ENCODE measurements around the gene TRIM46. TPM values are rescaled to one million over a fixed set of nuclear protein-coding genes. Genes with fewer than 3 reads are reported as not detected.
"Not testable (repeated sequence)": the region's sequence is repeated elsewhere in the genome, so short reads cannot be mapped to it uniquely, and the experiment has no call there.

Gene TRIM46
- total RNA-seq, 1 donor from 2014 or later, result 0.22 TPM

DNA sequence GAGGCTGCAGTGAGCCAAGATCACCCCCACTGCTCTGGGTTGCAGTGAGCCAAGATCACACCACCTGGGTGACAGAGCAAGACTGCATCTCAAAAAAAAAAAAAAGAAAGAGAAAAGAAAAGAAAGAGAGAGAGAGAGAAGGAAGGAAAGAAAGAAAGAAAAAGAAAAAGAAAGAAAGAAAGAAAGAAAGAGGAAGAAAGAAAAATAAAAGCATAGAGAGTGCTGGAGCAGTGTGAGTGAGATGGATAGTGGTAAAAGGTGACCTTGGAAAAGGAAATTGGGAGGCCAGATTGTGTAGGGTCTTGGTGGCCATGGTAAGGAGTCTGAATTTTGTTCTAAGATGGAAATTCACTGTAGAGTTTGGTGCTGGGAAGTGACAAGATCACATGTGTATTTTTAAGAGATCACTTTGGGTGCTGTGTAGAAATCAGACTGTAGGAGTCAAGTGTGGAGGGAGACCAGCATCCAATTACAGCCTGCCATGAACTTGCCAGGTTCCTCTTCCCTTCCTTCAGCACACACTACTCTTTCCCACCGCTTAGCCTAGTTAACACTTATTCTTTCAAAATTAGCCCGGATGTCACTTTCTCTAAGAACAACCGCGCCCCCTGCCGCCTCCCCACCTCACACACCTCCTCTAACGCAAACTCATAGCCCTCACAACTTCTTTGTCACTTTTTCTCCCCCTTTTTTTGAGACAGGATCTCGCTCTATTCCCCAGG lies 52.7 kb downstream of the TRIM46 start:
- DNase-seq (ENCODE audit: low spot score), result no peak

DNA sequence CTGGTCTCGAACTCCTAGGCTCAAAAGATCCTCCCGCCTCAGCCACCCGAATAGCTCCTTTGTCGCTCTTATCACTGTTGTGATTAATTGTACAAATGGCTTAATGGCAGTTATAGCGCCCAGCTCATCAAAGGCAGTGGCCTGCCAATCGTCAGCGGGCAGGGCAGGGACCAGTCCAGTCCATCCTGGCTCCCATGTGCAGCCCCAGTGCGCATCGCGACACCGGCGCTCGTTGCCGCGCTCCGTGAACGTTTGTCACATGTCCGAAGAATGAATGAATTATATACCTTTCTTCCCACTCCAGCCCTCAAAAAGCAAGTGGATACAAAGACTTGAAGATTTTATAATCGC lies 53.2 kb downstream of the TRIM46 start:
- DNase-seq (ENCODE audit: low spot score), result no peak

- DNase-seq (ENCODE audit: low spot score), result peak; percentile 98
Measured at GRCh38 chr1:155227261-155228095, 53.8 kb downstream of the TRIM46 start.

GRCh38 chr1:155228096-155228427 lies 54.4 kb downstream of the TRIM46 start:
- no peak for DNase-seq (ENCODE audit: low spot score)

DNA sequence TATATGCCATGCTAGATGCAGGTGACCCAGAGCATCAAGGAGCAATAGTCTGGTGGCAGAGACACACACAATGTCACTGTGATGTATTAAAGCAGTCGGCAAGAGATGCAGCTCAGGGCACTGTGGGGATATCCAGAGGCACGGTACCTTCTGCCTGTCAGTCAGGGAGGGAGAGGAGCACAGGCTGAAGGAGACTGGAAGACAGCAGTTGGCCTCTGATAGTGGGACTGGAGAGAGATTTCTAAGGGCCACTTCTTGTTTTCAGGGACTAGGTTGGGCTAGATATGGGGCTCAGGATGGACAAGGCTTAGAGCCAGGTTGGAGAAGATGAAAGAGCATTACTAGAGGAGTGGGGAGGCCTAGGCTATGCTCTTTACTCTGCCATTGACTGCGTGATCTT lies 57.7 kb downstream of the TRIM46 start:
- not testable (repeated sequence) for DNase-seq (ENCODE audit: low spot score)

DNA sequence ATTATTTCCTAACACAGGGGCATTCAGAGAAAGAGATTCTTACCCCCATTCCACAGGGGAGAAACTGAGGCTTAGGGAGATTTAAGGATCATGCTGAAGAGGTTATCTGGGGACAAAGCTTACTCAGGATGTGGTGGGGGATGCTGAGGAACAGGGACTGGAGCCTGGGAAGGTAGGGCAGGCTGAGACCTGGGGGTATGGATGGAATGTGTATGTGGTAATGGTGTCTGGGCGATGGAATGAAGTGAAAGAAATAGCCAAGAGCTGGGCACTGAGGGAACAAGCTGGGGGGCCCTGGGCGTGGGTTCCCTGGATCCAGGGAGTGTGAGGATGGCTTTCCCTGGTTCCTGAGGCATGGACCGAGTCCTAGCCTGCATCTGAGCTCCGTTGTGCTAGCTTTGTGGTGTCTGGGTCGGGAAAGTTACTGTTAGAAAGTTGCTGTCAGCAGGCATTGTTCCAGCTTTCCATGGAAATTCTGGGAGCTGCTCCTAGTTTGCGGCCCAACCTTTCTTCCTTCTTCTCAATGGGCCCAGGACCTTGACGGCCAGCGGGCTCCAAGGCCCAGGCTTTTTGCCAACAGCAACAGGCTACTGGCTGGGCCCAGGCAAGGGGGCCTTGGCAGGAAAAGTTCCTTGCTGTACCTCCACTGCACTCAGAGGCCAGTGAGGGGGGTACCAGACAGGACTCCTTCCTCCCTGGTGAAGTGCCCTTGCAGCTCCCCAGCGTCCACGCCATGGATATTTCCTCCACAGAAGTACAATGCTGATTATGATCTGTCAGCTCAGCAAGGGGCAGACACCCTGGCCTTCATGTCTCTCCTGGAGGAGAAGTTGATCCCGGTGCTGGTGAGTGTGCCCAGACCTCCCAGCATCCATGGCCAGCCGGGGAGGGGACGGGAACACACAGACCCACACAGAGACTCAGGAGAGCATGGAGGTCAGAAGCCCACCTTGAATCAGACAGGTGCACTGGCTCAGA lies 58.6 kb downstream of the TRIM46 start:
- not testable (repeated sequence) for DNase-seq (ENCODE audit: low spot score)

- DNase-seq (ENCODE audit: low spot score), result not testable (repeated sequence)
Measured at GRCh38 chr1:155233502-155233901, 59.9 kb downstream of the TRIM46 start.

Other genes with a start within 250 kb of the TRIM46 start
- 31.2 TPM for gene PMVK, start 237.1 kb upstream of the TRIM46 start, total RNA-seq
- 43.5 TPM for gene PBXIP1, start 217.8 kb upstream of the TRIM46 start, total RNA-seq
- 22.2 TPM for gene PYGO2, start 212.1 kb upstream of the TRIM46 start, total RNA-seq
- gene SHC1, start 203.1 kb upstream of the TRIM46 start, total RNA-seq, result 199 TPM
- gene CKS1B, start 199.2 kb upstream of the TRIM46 start, total RNA-seq, result 41.2 TPM
- gene FLAD1, start 190.5 kb upstream of the TRIM46 start, total RNA-seq, result 43.7 TPM
- not detected for gene LENEP, start 180.3 kb upstream of the TRIM46 start, total RNA-seq
- 80.4 TPM for gene ZBTB7B, start 171.0 kb upstream of the TRIM46 start, total RNA-seq
- gene DCST2, start 140.1 kb upstream of the TRIM46 start, total RNA-seq, result 0.87 TPM
- gene DCST1, start 140.0 kb upstream of the TRIM46 start, total RNA-seq, result not detected
- gene ADAM15, start 122.5 kb upstream of the TRIM46 start, total RNA-seq, result 176 TPM
- gene EFNA4, start 110.1 kb upstream of the TRIM46 start, total RNA-seq, result 3.1 TPM
- gene EFNA3, start 95.0 kb upstream of the TRIM46 start, total RNA-seq, result 0.58 TPM
- 17.8 TPM for gene EFNA1, start 46.0 kb upstream of the TRIM46 start, total RNA-seq
- 30.2 TPM for gene SLC50A1, start 38.0 kb upstream of the TRIM46 start, total RNA-seq
- 76.2 TPM for gene DPM3, start 33.3 kb upstream of the TRIM46 start, total RNA-seq
- 155 TPM for gene KRTCAP2, start 545 bp upstream of the TRIM46 start, total RNA-seq
- gene THBS3, start 34.0 kb downstream of the TRIM46 start, total RNA-seq, result 17.9 TPM
- gene MTX1, start 34.8 kb downstream of the TRIM46 start, total RNA-seq, result 40.0 TPM
- gene ENTREP3, start 81.6 kb downstream of the TRIM46 start, total RNA-seq, result 25.2 TPM
- 69.7 TPM for gene SCAMP3, start 88.5 kb downstream of the TRIM46 start, total RNA-seq
- gene CLK2, start 99.7 kb downstream of the TRIM46 start, total RNA-seq, result 34.7 TPM
- 3.3 TPM for gene HCN3, start 103.6 kb downstream of the TRIM46 start, total RNA-seq
- gene PKLR, start 127.6 kb downstream of the TRIM46 start, total RNA-seq, result not detected
- 91.7 TPM for gene FDPS, start 135.0 kb downstream of the TRIM46 start, total RNA-seq
- gene RUSC1, start 147.0 kb downstream of the TRIM46 start, total RNA-seq, result 20.8 TPM

Measured in mesenteric fat pad (tissue), 1 donor.